AG09319 (cell line): Measurements from ENCODE around the gene CCNL1.

Experiments
- DNase-seq: peaks from one replicate; pipeline ENCODE4 v3.0.0-alpha.2; 2010; ENCODE audit warnings: low read depth; ENCODE audit errors: extremely low read depth
- TF ChIP-seq, protein P1 (sequence below): IDR thresholded peaks from 2 replicates; pipeline ENCODE4 v1.5.1; 2011; ENCODE audit warnings: low read depth, mild to moderate bottlenecking, inconsistent platforms, low read length, moderate library complexity

The CCNL1 gene

DNA sequence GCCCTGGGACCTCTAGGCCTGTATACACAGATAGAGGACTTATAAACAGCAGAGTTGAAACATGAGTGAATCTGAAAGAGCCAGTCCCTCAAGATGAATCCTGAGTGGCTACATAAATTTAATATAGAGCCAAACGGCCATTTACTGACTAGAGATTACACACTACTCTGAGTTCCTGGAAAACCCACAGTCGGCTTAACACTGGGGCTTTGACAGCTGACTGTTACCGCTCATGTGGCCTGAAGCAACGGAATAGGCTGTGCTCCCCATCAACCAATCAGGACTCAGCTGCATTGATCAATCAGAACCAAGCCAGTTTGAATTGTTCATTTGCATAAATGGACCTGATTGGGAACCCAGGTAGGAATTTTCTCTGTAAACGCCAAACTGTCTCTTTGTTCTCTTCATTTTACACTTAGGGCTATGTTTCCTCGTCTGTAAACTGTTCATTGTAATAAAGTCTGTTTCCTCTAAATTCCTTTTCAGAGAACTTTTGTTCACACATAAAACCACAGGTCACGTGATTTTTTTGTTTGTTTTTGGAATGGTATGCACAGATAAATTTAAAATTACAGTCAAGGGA lies 40.5 kb downstream of the CCNL1 start:
- TF ChIP-seq, protein P1, sequence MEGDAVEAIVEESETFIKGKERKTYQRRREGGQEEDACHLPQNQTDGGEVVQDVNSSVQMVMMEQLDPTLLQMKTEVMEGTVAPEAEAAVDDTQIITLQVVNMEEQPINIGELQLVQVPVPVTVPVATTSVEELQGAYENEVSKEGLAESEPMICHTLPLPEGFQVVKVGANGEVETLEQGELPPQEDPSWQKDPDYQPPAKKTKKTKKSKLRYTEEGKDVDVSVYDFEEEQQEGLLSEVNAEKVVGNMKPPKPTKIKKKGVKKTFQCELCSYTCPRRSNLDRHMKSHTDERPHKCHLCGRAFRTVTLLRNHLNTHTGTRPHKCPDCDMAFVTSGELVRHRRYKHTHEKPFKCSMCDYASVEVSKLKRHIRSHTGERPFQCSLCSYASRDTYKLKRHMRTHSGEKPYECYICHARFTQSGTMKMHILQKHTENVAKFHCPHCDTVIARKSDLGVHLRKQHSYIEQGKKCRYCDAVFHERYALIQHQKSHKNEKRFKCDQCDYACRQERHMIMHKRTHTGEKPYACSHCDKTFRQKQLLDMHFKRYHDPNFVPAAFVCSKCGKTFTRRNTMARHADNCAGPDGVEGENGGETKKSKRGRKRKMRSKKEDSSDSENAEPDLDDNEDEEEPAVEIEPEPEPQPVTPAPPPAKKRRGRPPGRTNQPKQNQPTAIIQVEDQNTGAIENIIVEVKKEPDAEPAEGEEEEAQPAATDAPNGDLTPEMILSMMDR = no peak
- DNase-seq = no peak

DNA sequence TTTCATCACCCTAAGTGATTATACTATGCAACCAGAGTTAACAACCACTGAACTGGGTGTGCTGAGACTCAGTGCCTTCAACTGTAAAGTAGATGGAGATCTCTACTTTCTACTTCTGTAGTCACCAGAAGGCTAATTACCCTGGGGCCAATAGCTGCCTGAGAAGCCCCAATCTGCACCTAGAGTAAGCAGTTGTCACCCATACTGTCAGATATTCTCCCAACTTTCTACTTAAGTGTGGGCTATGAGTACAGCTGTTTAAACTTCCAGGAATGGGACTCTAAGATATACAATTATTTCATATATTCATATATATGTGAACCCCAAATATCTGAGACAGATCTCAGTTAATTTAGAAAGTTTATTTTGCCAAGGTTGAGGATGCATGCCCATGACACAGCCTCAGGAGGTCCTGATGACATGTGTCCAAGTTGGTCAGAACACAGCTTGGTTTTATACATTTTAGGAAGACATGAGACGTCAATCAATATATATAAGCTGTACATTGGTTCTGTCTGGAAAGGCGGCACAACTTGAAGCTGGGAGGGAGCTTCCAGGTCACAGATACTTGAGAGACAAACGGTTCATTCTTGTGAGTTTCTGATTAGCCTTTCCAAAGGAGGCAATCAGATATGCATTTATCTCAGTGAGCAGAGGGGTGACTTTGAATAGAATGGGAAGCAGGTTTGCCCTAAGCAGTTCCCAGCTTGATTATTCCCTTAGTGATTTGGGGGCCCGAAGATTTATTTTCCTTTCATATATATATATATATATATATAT lies 41.9 kb downstream of the CCNL1 start:
- TF ChIP-seq, protein P1 = no peak
- DNase-seq = no peak

DNA sequence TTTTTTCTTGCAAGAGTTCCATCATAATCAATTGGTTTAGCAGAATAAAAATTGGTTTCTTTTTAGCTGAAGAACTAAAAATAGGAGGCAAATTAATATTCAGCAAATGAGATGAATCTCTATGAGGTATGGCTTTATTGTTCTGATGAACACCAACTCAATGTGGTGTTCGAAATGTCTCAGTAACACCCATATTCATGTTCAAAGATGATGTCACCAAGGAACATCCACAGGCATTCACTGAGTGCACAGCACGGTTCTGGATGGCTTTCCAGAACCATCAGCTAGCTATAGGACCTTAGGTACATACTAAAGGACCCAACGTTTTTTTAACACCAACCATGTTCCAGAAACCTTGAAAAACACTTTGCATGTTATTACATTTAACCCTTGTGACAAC lies 42.7 kb downstream of the CCNL1 start:
- DNase-seq = no peak
- TF ChIP-seq, protein P1 = no peak

DNA sequence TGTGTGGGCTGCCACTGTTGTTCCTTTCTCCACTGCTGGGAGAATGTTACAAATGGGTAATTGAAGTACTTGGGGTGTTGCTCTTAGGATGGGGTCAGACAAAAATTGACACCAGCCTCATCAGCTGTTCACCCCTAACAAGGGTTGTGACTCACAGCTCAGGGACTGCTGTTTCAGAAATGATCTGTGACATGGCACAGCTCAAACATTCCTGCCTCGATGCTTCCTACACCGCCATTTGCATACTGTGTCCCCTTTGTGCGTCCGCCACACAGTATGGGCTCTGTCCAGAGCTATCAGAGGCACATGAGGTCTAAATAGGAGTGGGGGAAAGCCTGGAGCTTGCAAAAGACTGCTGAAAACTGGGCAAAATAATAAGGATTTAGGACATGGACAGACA lies 43.9 kb downstream of the CCNL1 start:
- no peak for DNase-seq
- TF ChIP-seq, protein P1 = no peak

DNA sequence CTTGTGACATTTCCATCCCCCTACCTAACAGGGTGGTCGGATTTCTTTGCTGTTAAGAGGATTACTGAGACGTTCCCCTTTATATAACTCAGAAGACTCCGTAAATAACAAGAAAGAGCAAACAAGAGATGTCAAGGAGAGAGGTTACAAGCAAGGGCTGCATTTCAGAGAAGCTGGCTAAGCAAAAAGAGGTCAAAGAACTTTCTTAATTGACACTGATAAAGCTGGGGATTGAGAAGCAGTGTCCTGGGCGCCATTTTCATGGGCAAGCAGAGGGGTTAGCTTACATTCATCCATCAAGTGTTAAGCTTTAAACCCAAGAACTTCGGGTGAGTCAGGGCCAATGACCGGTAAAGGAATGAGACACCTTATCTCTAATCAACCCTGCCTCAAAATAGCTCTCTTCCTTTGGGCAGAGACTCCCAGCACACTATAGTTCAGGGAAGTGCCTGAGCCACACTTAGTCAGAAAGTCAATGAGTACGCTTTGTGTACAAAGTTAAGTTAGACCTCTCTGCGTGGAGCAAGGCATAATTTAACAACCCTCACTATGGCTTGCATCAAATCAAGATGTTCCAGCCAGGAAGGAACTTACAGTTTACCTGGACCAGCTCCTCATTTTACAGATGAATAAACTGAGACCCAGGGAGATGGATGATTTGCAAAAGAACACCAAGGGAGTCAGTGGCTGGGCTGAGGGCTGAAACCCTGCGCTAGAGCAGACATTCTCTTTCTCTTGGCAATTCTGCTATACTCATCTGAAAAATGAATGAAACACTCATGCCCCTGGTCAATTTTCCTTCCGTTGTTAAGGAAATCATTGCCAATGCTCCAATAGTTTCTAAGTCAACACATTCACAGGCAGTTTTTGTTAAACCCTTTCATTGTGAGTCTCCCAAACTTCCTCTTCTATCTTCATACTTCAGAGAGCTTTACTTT lies 44.6 kb downstream of the CCNL1 start:
- no peak for DNase-seq
- TF ChIP-seq, protein P1 = no peak

DNA sequence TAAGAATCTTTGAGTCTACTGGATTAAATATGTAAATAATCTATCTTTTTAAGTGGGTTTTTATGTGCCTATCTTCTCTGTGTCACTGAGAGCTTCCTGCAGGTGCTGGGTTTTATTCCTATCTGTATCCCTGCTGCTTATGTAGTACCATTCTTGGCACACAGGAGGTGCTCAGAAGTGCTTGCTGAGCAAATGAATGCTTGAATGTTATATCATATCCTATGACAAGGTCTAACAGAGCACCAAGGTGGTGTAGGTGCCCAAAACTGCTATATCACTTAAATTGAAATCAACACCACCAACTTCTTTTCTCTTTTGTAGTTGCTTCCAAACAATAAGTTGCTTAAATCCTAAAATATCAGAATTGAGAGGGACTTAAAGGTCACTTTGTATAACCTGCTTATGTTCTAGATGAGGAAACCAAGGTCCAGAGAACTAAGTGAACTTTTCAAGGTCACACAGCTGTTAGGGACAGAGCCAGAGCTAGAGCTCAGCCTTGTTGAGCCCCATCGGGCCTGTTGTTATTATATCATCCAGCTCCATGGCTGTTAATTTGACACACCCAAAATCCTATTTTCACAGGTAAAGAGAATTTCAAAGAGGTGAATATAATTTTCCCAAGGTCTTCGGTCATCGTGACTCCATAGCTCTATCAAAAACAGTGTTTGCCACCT lies 46.0 kb downstream of the CCNL1 start:
- no peak for DNase-seq
- TF ChIP-seq, protein P1 = no peak
